Fibroblast of the aortic adventitia (primary cell): Measurements from ENCODE around the gene SLC52A3. TPM values are rescaled to one million over a fixed set of nuclear protein-coding genes. Genes with fewer than 3 reads are reported as not detected.

Experiments
- DNase-seq: peaks from one replicate; pipeline ENCODE4 v3.0.0-alpha.2; 2010; ENCODE audit warnings: low read depth
- H3K4me3 ChIP-seq: 2 replicates; pipeline ENCODE4 v1.5.1; 2011; ENCODE audit warnings: low read depth, mild to moderate bottlenecking, control low read depth, low read length, moderate library complexity
- CTCF ChIP-seq: IDR thresholded peaks from 2 replicates; pipeline ENCODE4 v1.5.1; 2011; ENCODE audit warnings: mild to moderate bottlenecking, low read length, control low read depth, inconsistent platforms; ENCODE audit not compliant: insufficient read depth
- total RNA-seq: library from RNA; depleted of rRNA; stranded (reverse); fragments of >200 nt; gene quantifications from 2 replicates; pipeline ENCODE4 v1.2.3, GENCODE V29; 2012; ENCODE audit warnings: low replicate concordance

The SLC52A3 gene
- total RNA-seq, 1 donor: not detected

GRCh38 chr20:770691-771090 lies 2.4 kb upstream of the SLC52A3 start:
- DNase-seq: no peak
- no peak overlapping the region for H3K4me3 ChIP-seq
- no peak for TF ChIP-seq CTCF

DNA sequence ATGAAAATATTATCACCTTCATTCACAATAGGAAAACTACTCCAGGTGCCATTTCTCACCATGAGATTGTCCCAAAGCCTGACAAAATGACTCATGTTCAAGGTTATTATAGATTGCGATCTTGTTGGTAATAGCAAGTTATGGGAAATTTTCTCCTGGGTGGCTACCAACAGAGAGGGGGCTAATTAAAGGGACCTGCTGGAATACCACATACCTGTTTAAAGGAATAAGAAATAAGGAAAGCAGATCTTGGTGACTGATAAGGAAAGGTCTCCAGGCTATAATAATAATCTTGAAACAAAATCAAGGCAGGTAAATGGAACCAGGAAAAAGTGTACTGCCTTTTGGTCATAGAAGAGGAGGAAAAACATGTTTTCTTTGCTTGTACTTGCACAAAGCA lies 1.4 kb downstream of the SLC52A3 start:
- no peak for TF ChIP-seq CTCF
- no peak for DNase-seq
- no peak overlapping the region for H3K4me3 ChIP-seq

GRCh38 chr20:764255-764654 lies 4.0 kb downstream of the SLC52A3 start:
- H3K4me3 ChIP-seq: no peak overlapping the region
- DNase-seq: no peak
- TF ChIP-seq CTCF: no peak

GRCh38 chr20:761418-762381 lies 6.6 kb downstream of the SLC52A3 start:
- TF ChIP-seq CTCF: no peak
- H3K4me3 ChIP-seq: no peak overlapping the region

DNA sequence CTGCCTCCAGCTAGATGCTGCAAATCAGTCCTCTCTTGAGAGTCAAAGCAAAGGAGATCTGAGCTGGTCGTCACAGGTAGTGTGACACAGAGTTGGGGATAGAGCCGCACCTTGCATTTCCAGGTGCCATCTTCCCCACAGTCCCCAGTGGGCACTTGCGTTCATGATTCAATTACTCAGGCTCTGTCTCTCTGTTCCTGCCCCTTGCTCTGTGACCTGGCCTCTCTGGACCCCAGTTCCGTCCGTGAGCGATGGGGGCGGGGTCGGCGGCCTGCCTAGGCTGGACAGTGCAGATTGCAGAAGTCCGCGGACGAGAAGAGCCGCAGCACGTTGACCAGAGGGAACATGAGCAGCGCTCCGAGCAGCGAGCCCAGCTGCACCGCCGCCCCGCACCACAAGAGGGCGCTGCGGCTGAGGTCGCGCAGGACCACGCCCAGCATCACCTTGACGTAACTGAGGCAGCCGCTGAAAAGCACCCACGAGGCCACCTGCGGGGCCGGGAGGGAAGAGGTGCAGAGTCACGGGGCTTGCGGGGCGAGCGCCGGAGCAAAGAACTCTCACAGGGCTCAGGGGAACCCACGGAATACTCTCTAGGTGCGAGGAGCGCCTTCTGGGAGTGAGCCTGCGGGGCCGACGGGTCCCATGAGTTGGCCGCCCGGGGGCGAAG lies 7.4 kb downstream of the SLC52A3 start:
- no peak for DNase-seq

More at GRCh38 chr20:761418-762381, 6.6 kb downstream of the SLC52A3 start:
- no peak for DNase-seq

DNA sequence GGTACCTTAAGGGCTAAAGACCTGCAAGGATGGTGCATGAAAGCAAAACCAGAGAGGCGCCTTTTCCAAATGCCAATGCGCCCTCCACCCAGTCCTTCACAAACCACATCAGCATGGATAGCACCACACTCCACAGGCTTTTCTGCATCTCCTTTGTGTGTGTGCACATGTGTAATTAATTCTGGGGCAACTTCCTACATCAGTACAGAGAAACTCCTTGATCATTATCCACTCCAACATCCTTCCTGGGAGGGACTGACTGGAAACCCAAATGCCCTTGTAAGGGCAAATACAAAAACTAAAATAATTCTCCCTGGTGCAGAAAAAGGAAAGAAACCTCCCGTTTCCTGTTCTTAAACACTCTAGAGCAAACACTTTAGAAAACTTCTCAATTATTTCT lies 10.8 kb downstream of the SLC52A3 start:
- no peak for DNase-seq
- TF ChIP-seq CTCF: no peak
- no peak overlapping the region for H3K4me3 ChIP-seq

More for the DNA sequence above, 7.4 kb downstream of the SLC52A3 start:
- TF ChIP-seq CTCF: peak; percentile 75
- no peak overlapping the region for H3K4me3 ChIP-seq
